ENCODE data around the gene CHST3.
"Not testable (repeated sequence)": the region's sequence is repeated elsewhere in the genome, so short reads cannot be mapped to it uniquely, and the experiment has no call there.

- not testable (repeated sequence) for TF ChIP-seq CTCF (conservative IDR thresholded peaks at IDR 0.05; ENCODE audit: low read depth in 2 of 2); ETS1 (IDR thresholded peaks at IDR 0.05); POLR2AphosphoS5 (IDR thresholded peaks at IDR 0.05; ENCODE audit: low read depth); EZH2 (IDR thresholded peaks at IDR 0.05; ENCODE audit: low read depth, unreplicated experiment); REST (IDR thresholded peaks at IDR 0.05; ENCODE audit: unreplicated experiment); CREB1 (CRISPR knock-in tag; IDR thresholded peaks at IDR 0.05; ENCODE audit: low read depth); ZNF114 (CRISPR knock-in tag; IDR thresholded peaks at IDR 0.05); EZH2phosphoT487 (IDR thresholded peaks at IDR 0.05; ENCODE audit: unreplicated experiment); JUNB (IDR thresholded peaks at IDR 0.05; ENCODE audit: unreplicated experiment); ZNF331 (CRISPR knock-in tag; IDR thresholded peaks at IDR 0.05; ENCODE audit: low read depth); STAT1 (IDR thresholded peaks at IDR 0.05; ENCODE audit: unreplicated experiment); NANOG (IDR thresholded peaks at IDR 0.05; ENCODE audit: borderline replicate concordance); ZNF462 (CRISPR knock-in tag; IDR thresholded peaks at IDR 0.05)
Measured at GRCh38 chr10:71967958-71968357, 3.8 kb downstream of the CHST3 start.

Measured in GM23338 (cell line).